22Rv1 (cell line): ENCODE measurements around the gene TGFB1I1.
"Not testable (repeated sequence)": the region's sequence is repeated elsewhere in the genome, so short reads cannot be mapped to it uniquely, and the experiment has no call there.

Experiments used
- H3K27ac ChIP-seq: fragments of 450-650 bp; 2 replicates; pipeline ENCODE4 v1.5.1; 2017
- CTCF ChIP-seq: fragments of 450-650 bp; IDR thresholded peaks from 2 replicates; pipeline ENCODE4 v1.5.1; 2017; ENCODE audit warnings: mild to moderate bottlenecking
- ZFX ChIP-seq: fragments of 450-650 bp; IDR thresholded peaks from 2 replicates; pipeline ENCODE4 v1.6.1; 2017; ENCODE audit warnings: antibody characterized with exemption, borderline replicate concordance

The TGFB1I1 gene

GRCh38 chr16:31429796-31430195 lies 42.2 kb upstream of the TGFB1I1 start:
- TF ChIP-seq ZFX (no peak), CTCF (no peak)
- no peak overlapping the region for H3K27ac ChIP-seq

GRCh38 chr16:31430380-31431052 lies 41.4 kb upstream of the TGFB1I1 start:
- TF ChIP-seq ZFX = no peak
- no peak for TF ChIP-seq CTCF
- no peak overlapping the region for H3K27ac ChIP-seq

- TF ChIP-seq CTCF (no peak), ZFX (no peak)
- no peak overlapping the region for H3K27ac ChIP-seq
Measured at GRCh38 chr16:31435341-31436220, 36.4 kb upstream of the TGFB1I1 start.

- TF ChIP-seq CTCF (no peak), ZFX (no peak)
- no peak overlapping the region for H3K27ac ChIP-seq
Measured at GRCh38 chr16:31436221-31437045, 35.5 kb upstream of the TGFB1I1 start.

GRCh38 chr16:31438414-31438813 lies 33.5 kb upstream of the TGFB1I1 start:
- H3K27ac ChIP-seq = no peak overlapping the region
- TF ChIP-seq ZFX = no peak
- TF ChIP-seq CTCF = no peak

GRCh38 chr16:31439023-31439422 lies 32.9 kb upstream of the TGFB1I1 start:
- not testable (repeated sequence) for H3K27ac ChIP-seq

GRCh38 chr16:31439519-31439918 lies 32.4 kb upstream of the TGFB1I1 start:
- H3K27ac ChIP-seq = no peak overlapping the region
- TF ChIP-seq CTCF (no peak), ZFX (no peak)
